22Rv1 (cell line): ENCODE results near the gene EHMT1.

Experiments used
- CTCF ChIP-seq: fragments of 450-650 bp; IDR thresholded peaks from 2 replicates; pipeline ENCODE4 v1.5.1; 2017; ENCODE audit warnings: mild to moderate bottlenecking
- ZFX ChIP-seq: fragments of 450-650 bp; IDR thresholded peaks from 2 replicates; pipeline ENCODE4 v1.6.1; 2017; ENCODE audit warnings: antibody characterized with exemption, borderline replicate concordance

- TF ChIP-seq CTCF (no peak), ZFX (no peak)
Observed at GRCh38 chr9:137664676-137665075, 45.9 kb downstream of the EHMT1 start.
